Hypothalamus (tissue), 51 donors: ENCODE measurements around the gene CRYGN.

ENCODE experiments used
- DNase-seq, 51 donors: peaks; one replicate each; lab custom pipeline; 2025; lab: John Stamatoyannopoulos, UW

Gene CRYGN

GRCh38 chr7:151460474-151460855, 20.5 kb upstream of the CRYGN start:
- DNase-seq: peak in 3 of 51 donors; percentile 28 to 53 (median 41)

GRCh38 chr7:151459726-151460473, 20.0 kb upstream of the CRYGN start:
- peak in 44 of 51 donors; percentile 7 to 85 (median 56) for DNase-seq

- no peak for DNase-seq
Observed at GRCh38 chr7:151457534-151457933, 17.6 kb upstream of the CRYGN start.

GRCh38 chr7:151456782-151457181, 16.8 kb upstream of the CRYGN start:
- no peak for DNase-seq

- DNase-seq: no peak
Observed at GRCh38 chr7:151456276-151456675, 16.3 kb upstream of the CRYGN start.

- DNase-seq: no peak
Observed at GRCh38 chr7:151455690-151456089, 15.7 kb upstream of the CRYGN start.

GRCh38 chr7:151454932-151455530, 15.1 kb upstream of the CRYGN start:
- no peak for DNase-seq

- DNase-seq: no peak
Observed at GRCh38 chr7:151454305-151454704, 14.4 kb upstream of the CRYGN start.

GRCh38 chr7:151453326-151453791, 13.4 kb upstream of the CRYGN start:
- DNase-seq: no peak

GRCh38 chr7:151452680-151453325, 12.9 kb upstream of the CRYGN start:
- DNase-seq: no peak

- no peak for DNase-seq
Observed at GRCh38 chr7:151451626-151452571, 12.0 kb upstream of the CRYGN start.

GRCh38 chr7:151451156-151451555, 11.2 kb upstream of the CRYGN start:
- no peak for DNase-seq

GRCh38 chr7:151449990-151450389, 10.0 kb upstream of the CRYGN start:
- DNase-seq: no peak

GRCh38 chr7:151448261-151449252, 8.6 kb upstream of the CRYGN start:
- DNase-seq: peak in 36 of 51 donors; percentile 8 to 67 (median 38)

GRCh38 chr7:151447901-151448260, 7.9 kb upstream of the CRYGN start:
- no peak for DNase-seq

GRCh38 chr7:151447312-151447711, 7.4 kb upstream of the CRYGN start:
- DNase-seq: no peak

GRCh38 chr7:151446412-151446811, 6.5 kb upstream of the CRYGN start:
- DNase-seq: no peak

GRCh38 chr7:151444632-151445031, 4.7 kb upstream of the CRYGN start:
- no peak for DNase-seq

GRCh38 chr7:151442776-151443496, 3.0 kb upstream of the CRYGN start:
- DNase-seq: no peak
